Right forelimb (tissue), 1 donor: Measurements from ENCODE around the gene AOX1.
"Not testable (repeated sequence)": the region's sequence is repeated elsewhere in the genome, so short reads cannot be mapped to it uniquely, and the experiment has no call there.

Experiments
- DNase-seq: peaks from one replicate; pipeline ENCODE4 v3.0.0-alpha.2; 2018

AOX1 gene

DNA sequence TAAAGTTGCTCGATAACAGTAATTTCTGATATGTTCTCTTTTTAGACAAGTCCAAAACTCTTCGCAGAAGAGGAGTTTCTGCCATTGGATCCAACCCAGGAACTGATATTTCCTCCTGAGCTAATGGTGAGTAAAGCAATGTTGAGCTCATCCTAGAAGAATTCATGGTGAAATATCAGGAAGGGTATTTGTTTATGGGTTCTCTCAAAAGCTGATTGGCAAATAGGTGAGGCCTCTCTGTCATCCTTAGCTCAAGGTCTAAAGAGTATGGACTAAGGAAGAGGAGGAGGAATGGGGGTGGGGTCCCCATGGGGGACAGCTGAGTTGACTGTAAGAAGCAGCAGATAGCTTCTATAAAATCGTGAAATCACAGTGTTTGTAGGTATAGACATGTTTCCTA lies 18.2 kb downstream of the AOX1 start:
- DNase-seq, result no peak

DNA sequence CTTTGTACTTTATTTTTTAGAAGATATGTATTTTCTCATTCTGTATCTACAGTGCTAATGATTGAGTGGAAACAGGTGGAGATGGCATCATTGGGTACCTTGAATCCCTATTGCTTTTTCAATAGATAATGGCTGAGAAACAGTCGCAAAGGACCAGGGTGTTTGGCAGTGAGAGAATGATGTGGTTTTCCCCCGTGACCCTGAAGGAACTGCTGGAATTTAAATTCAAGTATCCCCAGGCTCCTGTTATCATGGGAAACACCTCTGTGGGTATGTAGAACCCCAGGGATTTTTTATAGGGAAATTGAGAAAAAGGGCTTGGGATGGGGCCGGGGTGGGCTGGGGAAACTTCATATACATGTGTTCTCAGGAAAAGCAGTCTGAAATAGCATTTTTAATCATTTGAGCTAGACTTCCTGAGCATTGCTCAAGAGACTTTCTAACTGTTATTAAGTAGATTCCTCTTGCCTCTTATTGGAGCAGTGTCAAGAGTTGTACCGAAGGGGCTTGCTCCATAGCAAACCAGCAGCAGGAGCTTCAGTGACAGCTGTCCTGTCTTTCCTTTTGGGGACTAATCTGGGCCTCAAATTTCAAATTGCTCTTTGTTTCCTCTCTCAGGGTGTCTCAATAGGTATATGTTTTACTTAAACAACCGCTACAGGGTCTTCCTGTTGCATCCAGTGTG lies 18.9 kb downstream of the AOX1 start:
- DNase-seq, result no peak

DNA sequence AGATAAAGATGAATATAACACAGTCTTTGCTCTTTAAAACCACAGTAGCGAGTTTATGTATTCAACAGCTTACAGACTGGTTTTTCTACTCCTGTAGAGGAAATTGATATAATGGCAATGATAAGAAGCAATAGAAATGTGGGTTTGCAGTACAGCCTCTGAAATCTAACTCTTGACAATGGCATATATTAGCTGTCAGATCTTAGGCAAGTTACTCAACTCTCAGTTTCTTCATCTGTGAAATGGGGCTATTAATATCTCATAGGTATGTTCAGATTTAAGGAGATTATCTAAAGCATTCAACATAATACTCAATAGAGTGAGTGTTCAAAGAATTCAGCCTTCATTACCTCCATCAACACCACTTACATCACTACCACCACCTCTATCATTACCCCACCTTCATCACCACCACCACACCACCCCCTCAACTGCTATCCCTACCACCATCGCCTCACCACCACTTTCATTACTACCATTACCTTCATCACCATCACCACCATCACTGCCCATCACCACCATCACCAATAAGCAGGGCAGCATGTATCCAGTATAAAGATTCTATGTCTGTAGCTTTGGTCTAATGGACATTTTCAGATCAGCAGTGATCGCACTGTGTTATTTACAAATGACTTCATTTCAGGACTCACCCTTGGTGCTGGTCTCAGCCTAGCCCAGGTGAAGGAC lies 22.7 kb downstream of the AOX1 start:
- no peak for DNase-seq

DNA sequence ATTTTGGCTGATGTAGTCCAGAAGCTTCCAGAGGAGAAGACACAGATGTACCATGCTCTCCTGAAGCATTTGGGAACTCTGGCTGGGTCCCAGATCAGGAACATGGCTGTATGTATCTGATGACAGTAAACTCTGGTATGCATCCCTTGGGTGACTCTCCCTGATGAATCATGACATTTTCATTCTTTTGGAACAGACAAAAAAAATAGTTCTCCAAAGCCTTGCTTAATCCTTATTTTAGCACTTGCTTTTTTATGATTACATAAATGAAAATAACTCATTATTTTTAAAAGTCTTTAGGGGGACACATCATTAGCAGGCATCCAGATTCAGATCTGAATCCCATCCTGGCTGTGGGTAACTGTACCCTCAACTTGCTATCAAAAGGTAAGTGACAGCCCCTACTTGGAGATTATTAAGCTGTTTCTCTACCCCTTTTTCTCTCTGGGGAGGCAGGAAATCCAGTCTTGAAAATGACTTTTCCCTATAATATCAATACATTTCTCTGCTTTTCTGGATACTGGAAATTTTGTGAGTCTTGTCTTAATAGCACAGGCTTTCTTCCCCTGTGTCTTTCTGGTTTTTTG lies 23.3 kb downstream of the AOX1 start:
- DNase-seq, result no peak

DNA sequence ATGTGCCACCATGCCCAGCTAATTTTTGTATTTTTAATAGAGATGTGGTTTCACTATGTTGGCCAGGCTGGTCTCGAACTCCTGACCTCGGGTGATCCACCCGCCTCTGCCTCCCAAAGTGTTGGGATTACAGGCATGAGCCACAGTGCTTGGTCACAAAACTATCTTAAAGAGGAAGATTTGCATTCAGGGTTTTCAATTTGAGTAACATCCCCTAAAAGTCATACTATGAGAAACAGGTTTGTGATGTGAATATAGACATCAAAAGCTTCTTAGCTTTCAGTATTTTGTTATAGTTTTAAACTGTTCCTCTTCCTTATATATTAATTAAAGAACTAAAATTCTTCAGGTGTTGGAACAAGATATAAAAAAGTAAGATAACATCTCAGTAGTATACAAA lies 24.4 kb downstream of the AOX1 start:
- DNase-seq, result not testable (repeated sequence)

DNA sequence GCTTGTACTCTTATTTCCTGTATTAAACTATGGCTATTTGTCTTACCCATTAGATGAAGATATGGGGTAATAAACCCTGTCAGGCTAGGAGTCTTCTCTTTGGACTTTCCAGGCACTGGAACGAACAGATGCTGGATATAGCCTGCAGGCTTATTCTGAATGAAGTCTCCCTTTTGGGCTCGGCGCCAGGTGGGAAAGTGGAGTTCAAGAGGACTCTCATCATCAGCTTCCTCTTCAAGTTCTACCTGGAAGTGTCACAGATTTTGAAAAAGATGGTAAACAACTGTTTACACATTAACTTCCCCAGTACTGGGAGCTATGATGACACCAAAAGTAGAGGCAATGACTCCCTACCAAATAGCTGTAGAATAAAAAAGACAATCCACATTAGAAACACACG lies 27.9 kb downstream of the AOX1 start:
- no peak for DNase-seq

DNA sequence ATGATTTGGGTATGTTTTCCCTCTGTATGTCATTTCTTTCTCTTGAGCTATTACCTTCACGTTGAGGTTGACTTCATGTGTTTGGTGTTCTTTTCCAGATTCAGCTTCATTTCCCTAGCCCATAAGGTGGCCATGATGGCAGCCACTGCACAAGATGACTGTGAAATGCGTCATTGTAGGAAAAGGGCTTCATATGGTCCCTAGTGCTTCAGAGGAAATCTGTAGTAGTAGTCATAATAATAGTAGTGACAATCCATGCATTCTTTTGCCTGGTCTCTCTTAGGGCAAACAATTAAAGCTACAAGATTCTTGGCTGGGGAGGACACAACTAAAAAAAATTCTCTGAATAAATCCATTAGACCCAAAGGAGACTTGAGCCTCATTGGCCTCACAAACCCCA lies 28.4 kb downstream of the AOX1 start:
- DNase-seq, result no peak

DNA sequence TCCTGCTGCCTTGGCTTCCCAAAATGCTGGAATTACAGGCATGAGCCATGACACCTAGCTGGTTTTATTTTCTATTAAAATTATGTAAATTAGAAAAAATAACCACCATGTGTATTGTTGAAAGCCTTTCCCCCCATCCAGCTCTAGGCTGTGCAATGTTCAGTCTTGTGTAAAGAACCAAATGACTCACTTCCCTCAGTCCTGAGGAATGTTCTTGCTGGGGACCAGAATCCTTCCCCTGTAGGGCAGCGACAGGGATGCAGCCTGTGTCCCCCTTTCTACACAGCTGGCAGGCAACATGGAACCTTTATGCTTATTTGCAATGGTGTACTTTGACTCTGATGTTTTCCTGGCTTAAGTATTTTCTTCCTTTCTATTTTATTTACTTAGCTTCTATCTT lies 29.4 kb downstream of the AOX1 start:
- no peak for DNase-seq

DNA sequence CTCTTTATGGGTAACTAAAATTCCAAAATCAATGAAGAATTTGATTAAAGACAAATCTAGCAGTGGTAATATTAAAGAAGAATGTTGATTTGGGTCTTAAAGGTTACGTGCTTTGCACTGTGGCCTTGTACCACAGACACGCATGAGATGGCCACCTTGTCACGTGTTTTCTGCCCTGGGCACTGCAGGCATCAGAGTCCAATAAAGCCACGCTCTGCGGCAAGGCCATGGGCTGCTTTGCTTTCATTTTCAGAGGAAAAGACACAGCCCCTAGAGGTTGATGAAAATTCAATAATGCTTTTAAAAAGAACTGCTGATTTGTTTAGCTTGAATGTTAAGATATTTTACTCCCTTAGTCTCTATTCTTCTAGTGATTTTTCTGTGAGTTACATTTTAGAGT lies 30.4 kb downstream of the AOX1 start:
- no peak for DNase-seq

DNA sequence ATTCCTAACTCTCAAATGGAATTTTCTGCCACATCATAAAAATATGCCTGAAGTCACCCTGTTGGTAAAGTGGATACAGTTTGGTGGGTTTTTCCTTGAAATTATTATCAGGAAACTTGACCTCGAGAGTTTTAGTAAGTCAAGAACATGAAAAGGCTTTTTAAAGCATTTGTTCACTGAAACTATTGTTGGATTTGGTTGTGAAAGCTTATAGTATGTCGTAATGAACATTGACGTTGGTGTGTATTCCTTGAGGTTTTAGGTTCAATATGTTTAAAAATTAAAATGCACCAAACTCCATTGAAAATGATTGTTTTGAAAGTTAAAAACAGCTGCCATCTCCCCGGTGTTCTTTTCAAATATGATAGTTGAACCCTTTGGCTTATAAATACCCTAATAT lies 30.8 kb downstream of the AOX1 start:
- no peak for DNase-seq

DNA sequence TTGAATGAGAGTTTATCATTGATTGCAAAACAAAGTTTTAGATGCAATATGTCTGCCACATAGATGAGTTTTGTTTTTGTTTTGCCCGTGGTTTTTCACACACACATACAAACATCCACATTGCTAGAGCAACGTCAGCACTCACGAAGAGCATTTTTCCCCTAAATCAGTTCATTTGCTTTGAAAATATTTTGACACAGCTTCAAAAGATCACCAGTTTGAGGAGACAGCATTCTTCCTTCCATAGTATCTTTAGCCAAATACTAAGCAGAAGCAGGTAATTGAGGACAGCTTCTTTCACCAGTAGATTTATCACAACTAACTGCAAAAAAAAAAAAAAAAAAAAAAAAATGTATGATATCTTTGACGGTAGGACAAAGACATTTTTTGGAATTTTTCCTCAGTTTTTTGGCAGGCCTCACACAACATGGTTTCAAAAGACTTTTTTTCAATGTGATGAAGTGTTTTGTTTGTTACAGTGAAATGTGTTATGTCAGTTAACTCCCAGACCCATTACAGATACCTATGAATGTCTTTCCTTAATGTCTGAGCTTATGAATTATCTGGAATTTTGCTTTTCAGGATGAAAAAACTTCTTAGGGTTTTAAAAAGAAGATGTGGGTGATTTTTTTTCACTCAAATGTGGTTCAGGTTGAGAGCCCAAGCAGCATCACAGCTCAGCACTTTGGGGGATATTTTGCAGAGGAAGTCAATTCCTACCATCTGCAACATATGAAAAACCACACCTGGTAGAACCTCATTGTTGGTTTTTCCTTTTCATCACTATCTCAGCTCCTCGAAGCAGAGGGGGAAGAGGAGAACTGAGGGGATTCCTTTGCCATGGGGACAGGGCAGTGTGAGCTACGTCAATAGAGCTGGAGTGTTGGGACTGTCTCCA lies 31.6 kb downstream of the AOX1 start:
- no peak for DNase-seq

DNA sequence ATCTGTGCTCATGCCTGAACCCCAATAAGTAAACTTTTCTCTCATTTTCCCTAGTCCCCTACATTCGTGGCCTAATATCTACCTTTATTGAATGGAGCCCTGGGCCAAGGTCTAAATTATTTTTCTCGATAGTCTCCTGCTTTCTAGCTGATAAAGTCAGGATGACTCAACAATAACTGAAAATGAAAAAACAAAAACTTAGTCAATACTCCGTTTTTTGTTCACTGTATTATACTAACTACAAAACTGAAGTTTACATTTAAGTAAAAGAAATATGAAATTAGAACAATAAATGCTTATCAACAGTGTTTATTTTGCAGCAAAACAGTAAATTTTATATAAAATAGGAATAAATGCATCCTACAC lies 32.2 kb downstream of the AOX1 start:
- DNase-seq, result no peak

DNA sequence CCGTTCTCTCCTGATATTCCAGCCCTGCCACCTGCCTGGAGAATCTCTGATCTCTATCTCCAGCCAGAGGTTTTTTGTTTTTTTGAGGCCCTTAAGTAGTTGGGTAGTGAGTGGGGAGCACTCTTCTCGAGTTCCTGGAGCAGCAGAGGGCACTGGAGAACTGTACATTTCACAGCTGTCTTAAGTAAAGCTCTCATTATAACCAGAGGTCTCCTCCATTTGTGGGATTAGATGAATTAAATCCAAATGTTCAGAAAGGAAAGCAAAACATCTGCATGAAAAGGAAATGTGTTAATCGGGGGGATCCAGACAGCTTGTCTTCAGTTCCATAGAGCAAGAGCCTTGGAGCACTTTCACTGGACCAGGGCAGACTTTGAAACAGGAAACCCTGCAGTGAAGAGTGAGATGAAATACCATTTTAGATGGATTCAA lies 32.8 kb downstream of the AOX1 start:
- no peak for DNase-seq

DNA sequence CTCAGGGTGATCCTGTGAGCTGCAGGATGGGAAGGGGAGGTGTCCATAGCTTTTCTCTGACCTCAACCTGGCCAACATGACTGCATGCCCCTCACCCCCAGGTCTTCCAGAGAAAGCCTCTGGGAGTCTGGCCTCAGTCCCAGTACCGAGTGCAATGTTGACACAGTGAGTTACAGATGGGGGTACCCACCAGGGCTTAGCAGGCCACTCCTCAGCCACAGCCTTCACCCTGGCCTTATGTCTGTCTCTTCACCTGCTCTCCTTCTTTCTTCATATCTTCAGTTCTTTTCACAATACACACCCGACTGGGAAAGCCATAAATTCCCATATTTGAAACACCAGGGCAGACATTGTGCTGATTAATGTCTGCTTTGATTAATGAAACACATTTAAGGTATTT lies 33.5 kb downstream of the AOX1 start:
- DNase-seq, result no peak

DNA sequence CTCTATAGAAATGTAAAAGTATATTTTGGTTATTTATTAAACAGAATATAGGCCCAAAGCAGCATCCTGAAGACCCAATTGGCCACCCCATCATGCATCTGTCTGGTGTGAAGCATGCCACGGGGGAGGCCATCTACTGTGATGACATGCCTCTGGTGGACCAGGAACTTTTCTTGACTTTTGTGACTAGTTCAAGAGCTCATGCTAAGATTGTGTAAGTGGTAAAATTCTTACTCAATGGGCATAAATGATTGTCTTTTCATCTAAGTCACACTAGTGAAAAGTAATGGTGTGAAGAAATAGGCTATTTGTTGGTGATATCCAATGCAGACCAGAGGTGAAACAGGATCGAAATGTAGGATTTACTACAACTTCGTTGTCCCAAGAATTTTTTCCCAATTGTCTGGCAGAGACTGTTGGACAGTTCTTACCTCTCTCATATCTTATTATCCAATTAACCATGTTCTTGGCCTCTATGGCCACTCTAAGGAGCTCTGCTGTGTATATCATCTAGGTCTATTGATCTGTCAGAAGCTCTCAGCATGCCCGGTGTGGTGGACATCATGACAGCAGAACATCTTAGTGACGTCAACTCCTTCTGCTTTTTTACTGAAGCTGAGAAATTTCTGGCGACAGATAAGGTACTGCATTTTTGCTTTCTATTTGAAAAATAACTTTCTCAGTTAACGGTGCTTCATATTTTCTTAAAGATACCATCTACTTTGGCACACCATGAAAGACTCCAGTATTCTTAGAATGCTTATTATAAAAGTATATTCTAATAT lies 35.0 kb downstream of the AOX1 start:
- no peak for DNase-seq

DNA sequence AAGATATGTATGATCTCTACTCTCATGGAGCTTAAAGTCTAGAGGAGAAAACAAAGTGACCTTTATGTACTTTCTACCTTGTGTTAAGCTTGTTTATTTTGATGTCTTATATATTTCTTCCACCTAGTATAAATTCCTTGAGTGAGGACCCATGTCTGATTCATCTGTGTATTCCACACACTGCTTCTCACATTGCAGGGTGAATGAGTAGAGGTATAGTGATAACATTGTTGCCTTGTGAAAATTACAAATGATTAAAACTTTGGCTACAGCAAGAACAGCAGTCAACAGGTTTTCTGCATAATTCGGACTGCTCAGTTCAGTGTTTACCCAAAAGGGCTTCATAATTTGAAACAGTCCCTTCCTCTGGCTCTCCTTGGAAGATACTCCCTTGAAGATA lies 36.3 kb downstream of the AOX1 start:
- DNase-seq, result no peak

DNA sequence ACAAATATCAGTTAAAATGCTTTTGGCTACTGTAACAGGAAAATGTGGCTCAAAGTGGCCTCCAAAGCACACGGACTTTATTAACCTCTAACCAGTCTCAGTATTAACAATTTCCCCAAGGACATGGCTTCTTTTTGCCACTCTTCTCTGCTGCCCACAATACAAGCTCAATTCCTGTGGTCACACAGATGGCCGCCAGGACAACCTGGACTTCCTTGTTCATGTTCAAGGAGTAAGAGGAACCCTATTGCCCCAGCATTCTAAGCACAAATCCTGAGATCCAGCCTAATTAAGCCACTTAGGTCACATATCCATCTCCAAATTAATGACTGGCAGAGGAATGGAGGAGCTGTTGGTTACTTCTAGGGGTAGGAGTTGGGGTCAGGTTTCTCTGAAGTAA lies 38.2 kb downstream of the AOX1 start:
- no peak for DNase-seq

DNA sequence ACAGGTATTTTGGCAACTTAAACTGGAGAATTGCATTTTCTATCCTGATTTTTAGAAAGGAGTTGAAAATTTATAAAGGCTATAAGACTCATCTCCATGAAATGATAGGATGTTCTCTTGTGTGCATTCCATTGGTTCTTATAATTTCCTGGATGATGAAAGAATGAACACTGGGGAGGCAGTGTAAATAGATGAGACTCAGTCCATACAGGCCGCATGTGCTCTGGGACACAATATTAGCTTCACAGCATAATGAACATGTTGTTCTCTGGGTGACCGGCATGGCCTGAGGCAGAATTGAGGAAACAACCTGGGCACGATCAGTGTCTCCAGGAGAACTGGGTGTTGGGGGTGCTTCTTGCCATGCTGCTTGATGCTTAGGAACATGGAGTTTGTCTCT lies 38.8 kb downstream of the AOX1 start:
- DNase-seq, result no peak

DNA sequence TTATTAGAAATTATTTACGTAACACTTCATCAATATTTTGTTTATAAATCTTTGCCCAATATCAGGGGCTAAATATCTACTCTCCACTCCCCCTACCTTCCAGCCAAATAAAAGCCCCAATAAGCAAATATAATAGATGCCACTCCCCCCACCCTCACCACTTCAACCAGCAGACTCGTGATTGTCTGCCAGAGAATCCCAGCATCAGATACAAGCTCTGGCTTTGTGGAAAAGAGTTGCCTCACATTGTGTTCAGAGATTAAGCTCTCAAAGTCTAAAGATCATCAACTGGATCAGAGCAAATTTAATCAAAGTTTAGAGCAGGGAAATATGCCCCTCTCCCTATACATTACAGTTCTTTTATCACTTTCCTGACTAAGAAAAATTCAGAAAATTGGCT lies 39.5 kb downstream of the AOX1 start:
- DNase-seq, result no peak

DNA sequence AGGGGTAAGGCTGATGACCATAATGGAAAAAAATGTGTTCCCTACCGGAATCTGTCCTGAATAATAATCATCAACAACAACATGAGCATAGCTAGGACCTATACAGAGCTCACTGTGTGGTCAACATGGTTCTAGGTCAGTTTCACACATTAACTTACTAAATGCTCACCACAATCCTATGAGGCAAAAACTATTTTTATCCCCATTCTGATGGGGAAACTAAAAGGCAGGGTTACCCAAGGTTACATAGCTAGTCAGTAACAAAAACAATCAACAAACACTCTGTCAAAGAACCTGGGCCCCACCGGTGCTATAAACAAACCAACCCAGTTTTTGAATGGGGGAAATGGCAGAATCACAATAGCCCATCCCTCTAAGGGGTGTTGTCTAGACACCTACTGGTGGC lies 40.1 kb downstream of the AOX1 start:
- no peak for DNase-seq

DNA sequence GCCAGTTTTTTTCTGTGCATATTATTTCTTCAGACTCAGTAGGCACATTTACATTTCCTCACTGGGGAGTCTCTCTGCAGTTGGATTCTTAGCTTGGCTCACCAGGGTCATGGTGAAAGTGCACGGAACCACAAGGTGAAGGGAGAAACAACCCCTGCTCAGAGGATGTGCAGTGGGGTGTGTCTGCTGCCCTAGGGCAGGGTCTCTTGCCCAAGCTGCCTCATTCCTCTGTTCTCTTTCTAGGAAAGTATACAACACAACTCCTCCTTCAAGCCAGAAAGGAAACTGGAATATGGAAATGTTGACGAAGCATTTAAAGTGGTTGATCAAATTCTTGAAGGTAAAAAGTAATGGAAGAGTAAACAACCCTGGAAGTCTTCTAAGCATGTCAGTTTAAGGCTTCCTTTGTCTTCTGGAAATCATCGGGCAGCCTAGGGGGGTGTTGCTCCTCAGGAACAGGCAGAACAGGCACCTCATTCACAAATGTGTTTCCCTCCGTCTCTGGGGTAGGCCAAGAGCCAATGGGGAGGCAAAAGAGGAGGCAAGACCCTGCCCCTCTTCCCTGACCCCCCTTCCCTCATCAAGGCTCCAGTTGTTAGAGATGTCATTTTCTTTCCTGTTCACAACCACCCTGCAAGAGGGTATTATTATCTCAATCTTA lies 41.4 kb downstream of the AOX1 start:
- no peak for DNase-seq

DNA sequence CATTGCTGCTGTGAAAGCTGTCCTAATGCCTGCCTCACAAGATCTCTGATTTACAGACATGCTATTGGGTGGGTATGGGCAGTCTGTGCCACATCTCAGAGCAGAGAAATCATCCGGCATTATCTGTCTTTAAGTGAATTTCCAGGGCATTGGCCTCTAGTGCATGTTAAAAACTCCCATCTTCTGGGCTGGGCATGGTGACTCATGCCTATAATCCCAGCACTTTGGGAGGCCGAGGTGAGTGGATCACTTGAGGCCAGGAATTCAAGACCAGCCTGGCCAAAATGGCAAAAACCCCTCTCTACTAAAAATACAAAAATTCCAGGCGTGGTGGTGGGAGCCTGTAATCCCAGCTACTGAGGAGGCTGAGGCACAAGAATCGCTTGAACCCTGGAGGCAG lies 42.6 kb downstream of the AOX1 start:
- DNase-seq, result not testable (repeated sequence)
